ENCODE data around the gene ZFAND3. TPM values are rescaled to one million over a fixed set of nuclear protein-coding genes. Genes with fewer than 3 reads are reported as not detected.

ZFAND3 gene
- total and polyA plus RNA-seq, 2 donors (not counting 1 experiment from before 2014, with no cell fraction given), result 21.5 to 40.8 TPM

GRCh38 chr6:38091613-38092012 lies 272.1 kb downstream of the ZFAND3 start:
- DNase-seq (ENCODE audit: low read depth in 2 of 2), result no peak
- H3K36me3 ChIP-seq (ENCODE audit: control insufficient read depth, insufficient read depth, low read length), result no peaks in the 10 kb centered on the region
- no peak overlapping the region for H3K9ac ChIP-seq (ENCODE audit: insufficient read depth, low read length)
- peaks cover 4% of the 10 kb centered on the region for H3K4me1 ChIP-seq (ENCODE audit: control insufficient read depth, extremely low read depth, insufficient read depth, low read length)
- H3K4me3 ChIP-seq (replicated peaks in 1 of 4; ENCODE audit: control extremely low read depth in 1 of 4, insufficient read depth in 1 of 4, low read depth in 3 of 4, low read length in 4 of 4), result no peak overlapping the region
- H3K79me2 ChIP-seq (ENCODE audit: control insufficient read depth, insufficient read depth, low read length), result peaks cover 5% of the 10 kb centered on the region
- no peaks in the 10 kb centered on the region for H4K20me1 ChIP-seq (ENCODE audit: control insufficient read depth, extremely low read depth, insufficient read depth, low read length)
- no peaks in the 10 kb centered on the region for H3K27me3 ChIP-seq (ENCODE audit: control insufficient read depth, insufficient read depth, low read length)
- H3K27ac ChIP-seq (ENCODE audit: insufficient read depth, low read length), result no peak overlapping the region
- H3K4me2 ChIP-seq (ENCODE audit: extremely low read depth, insufficient read depth, low read length), result no peak overlapping the region
- no peaks in the 10 kb centered on the region for H3K9me3 ChIP-seq (ENCODE audit: control insufficient read depth, insufficient read depth, low read depth, low read length)
- no peak for TF ChIP-seq EZH2 (IDR thresholded peaks at IDR 0.05; ENCODE audit: low read length, missing control alignments)
- H2AFZ ChIP-seq (ENCODE audit: low read length), result no peak overlapping the region

DNA sequence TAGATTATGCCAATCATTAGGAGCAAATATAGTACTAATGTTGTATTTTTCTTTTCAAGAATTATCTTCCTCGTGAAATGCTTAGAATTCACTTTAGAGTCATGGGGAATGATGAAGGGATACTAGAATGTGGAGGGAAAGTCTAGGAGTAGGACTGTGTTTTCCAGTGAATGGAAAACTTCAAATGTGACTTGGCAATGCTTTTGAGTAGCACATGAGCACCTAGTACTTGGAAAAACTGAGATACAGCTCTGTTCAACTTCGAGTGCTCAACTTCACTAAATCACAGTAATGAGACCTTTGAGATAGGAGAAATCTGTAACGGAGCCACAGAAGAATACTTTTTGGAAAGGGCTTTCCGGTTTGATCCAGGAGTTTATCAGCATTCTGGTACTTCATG lies 272.9 kb downstream of the ZFAND3 start:
- H2AFZ ChIP-seq (ENCODE audit: low read length), result no peak overlapping the region
- no peaks in the 10 kb centered on the region for H3K9me3 ChIP-seq (ENCODE audit: control insufficient read depth, insufficient read depth, low read depth, low read length)
- no peak overlapping the region for H3K4me2 ChIP-seq (ENCODE audit: extremely low read depth, insufficient read depth, low read length)
- H3K9ac ChIP-seq (ENCODE audit: insufficient read depth, low read length), result no peak overlapping the region
- H3K27me3 ChIP-seq (ENCODE audit: control insufficient read depth, insufficient read depth, low read length), result no peaks in the 10 kb centered on the region
- no peak overlapping the region for H3K4me3 ChIP-seq (replicated peaks in 1 of 4; ENCODE audit: control extremely low read depth in 1 of 4, insufficient read depth in 1 of 4, low read depth in 3 of 4, low read length in 4 of 4)
- H3K79me2 ChIP-seq (ENCODE audit: control insufficient read depth, insufficient read depth, low read length), result peaks cover 7% of the 10 kb centered on the region
- DNase-seq (ENCODE audit: low read depth in 2 of 2), result no peak
- H4K20me1 ChIP-seq (ENCODE audit: control insufficient read depth, extremely low read depth, insufficient read depth, low read length), result no peaks in the 10 kb centered on the region
- TF ChIP-seq, protein P1, sequence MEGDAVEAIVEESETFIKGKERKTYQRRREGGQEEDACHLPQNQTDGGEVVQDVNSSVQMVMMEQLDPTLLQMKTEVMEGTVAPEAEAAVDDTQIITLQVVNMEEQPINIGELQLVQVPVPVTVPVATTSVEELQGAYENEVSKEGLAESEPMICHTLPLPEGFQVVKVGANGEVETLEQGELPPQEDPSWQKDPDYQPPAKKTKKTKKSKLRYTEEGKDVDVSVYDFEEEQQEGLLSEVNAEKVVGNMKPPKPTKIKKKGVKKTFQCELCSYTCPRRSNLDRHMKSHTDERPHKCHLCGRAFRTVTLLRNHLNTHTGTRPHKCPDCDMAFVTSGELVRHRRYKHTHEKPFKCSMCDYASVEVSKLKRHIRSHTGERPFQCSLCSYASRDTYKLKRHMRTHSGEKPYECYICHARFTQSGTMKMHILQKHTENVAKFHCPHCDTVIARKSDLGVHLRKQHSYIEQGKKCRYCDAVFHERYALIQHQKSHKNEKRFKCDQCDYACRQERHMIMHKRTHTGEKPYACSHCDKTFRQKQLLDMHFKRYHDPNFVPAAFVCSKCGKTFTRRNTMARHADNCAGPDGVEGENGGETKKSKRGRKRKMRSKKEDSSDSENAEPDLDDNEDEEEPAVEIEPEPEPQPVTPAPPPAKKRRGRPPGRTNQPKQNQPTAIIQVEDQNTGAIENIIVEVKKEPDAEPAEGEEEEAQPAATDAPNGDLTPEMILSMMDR (conservative IDR thresholded peaks at IDR 0.05 in 1 of 2, IDR thresholded peaks at IDR 0.05 in 1 of 2; ENCODE audit: low read depth in 1 of 2, low read length in 2 of 2), result no peak
- TF ChIP-seq EZH2 (IDR thresholded peaks at IDR 0.05; ENCODE audit: low read length, missing control alignments), result no peak
- H3K36me3 ChIP-seq (ENCODE audit: control insufficient read depth, insufficient read depth, low read length), result no peaks in the 10 kb centered on the region
- H3K4me1 ChIP-seq (ENCODE audit: control insufficient read depth, extremely low read depth, insufficient read depth, low read length), result peaks cover 4% of the 10 kb centered on the region
- no peak overlapping the region for H3K27ac ChIP-seq (ENCODE audit: insufficient read depth, low read length)

DNA sequence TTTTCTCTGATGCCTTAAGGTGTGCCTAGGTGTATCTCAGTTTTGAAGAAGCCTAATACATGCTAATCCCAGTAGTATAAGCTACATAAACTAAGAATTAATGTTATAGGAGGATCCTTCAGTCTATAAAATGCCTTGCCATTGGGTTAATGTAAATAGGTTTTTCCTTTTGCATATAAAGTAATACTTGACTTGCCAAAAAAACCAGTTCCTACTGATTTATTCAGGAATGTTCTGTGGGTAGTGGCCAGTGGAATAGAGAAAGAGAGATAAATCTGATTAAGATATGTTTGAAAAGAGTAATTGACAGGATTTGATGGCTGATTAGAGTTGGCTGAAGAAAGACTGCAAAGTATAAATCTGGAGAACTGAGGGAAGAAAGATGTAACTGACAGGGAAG lies 273.4 kb downstream of the ZFAND3 start:
- TF ChIP-seq EZH2 (IDR thresholded peaks at IDR 0.05; ENCODE audit: low read length, missing control alignments), result no peak
- TF ChIP-seq, protein P1 (conservative IDR thresholded peaks at IDR 0.05 in 1 of 2, IDR thresholded peaks at IDR 0.05 in 1 of 2; ENCODE audit: low read depth in 1 of 2, low read length in 2 of 2), result no peak
- H3K27me3 ChIP-seq (ENCODE audit: control insufficient read depth, insufficient read depth, low read length), result no peaks in the 10 kb centered on the region
- peaks cover 4% of the 10 kb centered on the region for H3K4me1 ChIP-seq (ENCODE audit: control insufficient read depth, extremely low read depth, insufficient read depth, low read length)
- no peaks in the 10 kb centered on the region for H3K9me3 ChIP-seq (ENCODE audit: control insufficient read depth, insufficient read depth, low read depth, low read length)
- no peak overlapping the region for H3K4me2 ChIP-seq (ENCODE audit: extremely low read depth, insufficient read depth, low read length)
- no peaks in the 10 kb centered on the region for H3K36me3 ChIP-seq (ENCODE audit: control insufficient read depth, insufficient read depth, low read length)
- H4K20me1 ChIP-seq (ENCODE audit: control insufficient read depth, extremely low read depth, insufficient read depth, low read length), result no peaks in the 10 kb centered on the region
- H3K79me2 ChIP-seq (ENCODE audit: control insufficient read depth, insufficient read depth, low read length), result peaks cover 7% of the 10 kb centered on the region
- no peak for DNase-seq (ENCODE audit: low read depth in 2 of 2)
- H3K4me3 ChIP-seq (replicated peaks in 1 of 4; ENCODE audit: control extremely low read depth in 1 of 4, insufficient read depth in 1 of 4, low read depth in 3 of 4, low read length in 4 of 4), result no peak overlapping the region
- H2AFZ ChIP-seq (ENCODE audit: low read length), result no peak overlapping the region
- no peak overlapping the region for H3K9ac ChIP-seq (ENCODE audit: insufficient read depth, low read length)
- no peak overlapping the region for H3K27ac ChIP-seq (ENCODE audit: insufficient read depth, low read length)

Data from fibroblast of lung (primary cell).